ENCODE measurements around the gene PDE6H.
A peak's percentile ranks its signal among the peaks of the same experiment; 100 is the strongest.

The PDE6H gene

DNA sequence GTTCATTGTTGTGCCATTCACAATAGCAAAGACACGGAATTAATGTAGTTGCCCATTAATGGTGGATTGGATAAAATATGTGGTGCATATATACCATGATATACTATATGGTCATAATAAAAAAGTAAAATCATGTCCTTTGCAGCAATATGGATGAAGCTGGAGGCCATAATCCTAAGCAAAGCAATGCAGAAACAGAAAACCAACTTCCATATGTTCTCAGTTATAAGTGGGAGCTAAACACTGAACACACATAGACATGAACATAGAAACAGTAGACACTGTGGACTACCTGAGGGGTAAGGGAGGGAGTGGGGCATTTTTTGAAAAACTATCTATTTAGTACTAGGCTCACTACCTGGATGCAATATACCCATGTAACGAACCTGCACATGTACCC, 31.5 kb upstream of the PDE6H start:
- TF ChIP-seq CTCF (IDR thresholded peaks at IDR 0.05; ENCODE audit: low read length, missing control alignments): no peak
- H3K4me3 ChIP-seq (replicated peaks; ENCODE audit: low read depth, low read length): no peak overlapping the region
- no peak for DNase-seq (ENCODE audit: low read depth)

DNA sequence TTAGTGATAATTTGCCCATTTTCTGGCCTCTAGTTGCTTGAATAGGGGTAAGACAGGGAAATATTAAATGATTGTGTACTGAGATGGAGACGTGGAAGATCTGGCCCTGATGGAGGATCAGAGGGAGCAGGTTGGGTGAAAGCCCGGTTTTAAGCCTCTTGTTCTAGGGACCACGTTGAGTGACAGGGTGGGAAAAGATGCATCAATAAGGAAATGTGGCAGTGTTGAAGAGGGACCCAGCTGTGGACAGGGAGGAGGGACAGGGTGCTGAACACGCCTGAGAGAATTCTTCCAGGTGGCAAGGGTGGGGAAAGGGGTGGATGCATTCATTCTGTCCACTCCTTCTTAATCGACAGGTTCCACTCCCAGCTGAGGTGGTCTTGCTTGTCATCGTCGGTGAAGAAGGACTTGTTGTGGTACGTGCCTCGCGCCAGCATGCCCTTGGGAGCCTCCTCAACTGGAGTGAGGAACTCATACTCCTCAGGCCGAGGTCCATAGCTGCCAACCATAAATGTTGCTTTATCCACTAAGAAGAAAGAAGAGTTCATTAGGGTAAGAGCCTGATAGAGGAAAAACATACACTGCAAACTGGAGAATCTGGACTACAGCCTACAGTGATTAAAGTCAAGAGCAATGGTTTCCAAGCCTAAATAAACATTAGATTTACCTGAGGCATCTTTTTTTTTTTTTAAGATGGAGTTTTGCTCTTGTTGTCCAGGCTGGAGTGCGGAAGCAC, 30.5 kb upstream of the PDE6H start:
- DNase-seq (ENCODE audit: low read depth): no peak
- H3K4me3 ChIP-seq (replicated peaks; ENCODE audit: low read depth, low read length): no peak overlapping the region
- no peak for TF ChIP-seq CTCF (IDR thresholded peaks at IDR 0.05; ENCODE audit: low read length, missing control alignments)

GRCh38 chr12:14946162-14946561, 26.7 kb upstream of the PDE6H start:
- DNase-seq (ENCODE audit: low read depth): peak; percentile 42
- H3K4me3 ChIP-seq (replicated peaks; ENCODE audit: low read depth, low read length): no peak overlapping the region
- TF ChIP-seq CTCF (IDR thresholded peaks at IDR 0.05; ENCODE audit: low read length, missing control alignments): no peak

GRCh38 chr12:14946861-14947260, 26.0 kb upstream of the PDE6H start:
- no peak for TF ChIP-seq CTCF (IDR thresholded peaks at IDR 0.05; ENCODE audit: low read length, missing control alignments)
- no peak for DNase-seq (ENCODE audit: low read depth)
- no peak overlapping the region for H3K4me3 ChIP-seq (replicated peaks; ENCODE audit: low read depth, low read length)

- peak; percentile 97 for DNase-seq (ENCODE audit: low read depth)
- no peak for TF ChIP-seq CTCF (IDR thresholded peaks at IDR 0.05; ENCODE audit: low read length, missing control alignments)
- H3K4me3 ChIP-seq (replicated peaks; ENCODE audit: low read depth, low read length): peak overlapping the region; percentile 25
Measured at GRCh38 chr12:14948672-14949071, 24.2 kb upstream of the PDE6H start.

- no peak for TF ChIP-seq CTCF (IDR thresholded peaks at IDR 0.05; ENCODE audit: low read length, missing control alignments)
- H3K4me3 ChIP-seq (replicated peaks; ENCODE audit: low read depth, low read length): no peak overlapping the region
- no peak for DNase-seq (ENCODE audit: low read depth)
Measured at GRCh38 chr12:14949631-14950030, 23.2 kb upstream of the PDE6H start.

- no peak overlapping the region for H3K4me3 ChIP-seq (replicated peaks; ENCODE audit: low read depth, low read length)
- DNase-seq (ENCODE audit: low read depth): no peak
Measured at GRCh38 chr12:14950421-14950820, 22.4 kb upstream of the PDE6H start.

More at GRCh38 chr12:14950421-14950820, 22.4 kb upstream of the PDE6H start:
- no peak for TF ChIP-seq CTCF (IDR thresholded peaks at IDR 0.05; ENCODE audit: low read length, missing control alignments)
